Lower leg skin (tissue), 3 donors: ENCODE measurements around the gene RBM20.

Source experiments
- POLR2A ChIP-seq, 2 donors: fragments of 450-650 bp; IDR thresholded peaks; one replicate each; pipeline ENCODE4 v1.6.1; 2016 to 2017; ENCODE audit warnings: antibody characterized with exemption in 2 of 2, mild to moderate bottlenecking in 1 of 2, moderate library complexity in 1 of 2
- TF ChIP-seq, protein P1 (sequence below), 3 donors: fragments of 450-650 bp; IDR thresholded peaks; one replicate each; pipeline ENCODE4 v1.5.1; 2016; ENCODE audit warnings: antibody characterized with exemption in 3 of 3, mild to moderate bottlenecking in 3 of 3, moderate library complexity in 2 of 3

DNA sequence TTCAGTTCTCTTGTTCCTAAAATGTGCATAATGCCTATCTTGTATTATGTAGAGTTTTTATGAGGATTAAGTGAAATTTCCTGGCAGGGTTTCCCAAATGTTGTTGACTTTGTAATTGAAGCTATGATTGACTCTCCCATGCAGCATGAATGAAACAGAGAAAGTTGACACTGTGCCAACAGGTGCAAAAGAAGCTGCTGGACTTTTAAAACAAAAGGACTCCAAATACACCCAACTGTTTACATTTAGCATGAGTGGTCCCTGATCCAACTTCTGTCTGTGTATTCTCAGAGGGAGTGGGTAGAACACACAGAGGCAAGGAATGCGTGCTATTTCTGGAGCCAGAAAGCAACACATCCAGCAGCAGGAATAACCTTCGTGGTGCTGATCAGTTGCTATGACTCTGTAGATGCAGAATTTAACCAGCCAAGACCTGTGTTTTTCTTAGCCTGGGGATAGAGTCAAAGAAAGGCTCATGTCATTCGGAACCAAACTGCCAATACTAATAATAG, 14.4 kb upstream of the RBM20 start:
- no peak for TF ChIP-seq POLR2A (IDR thresholded peaks at IDR 0.05)
- TF ChIP-seq, protein P1, sequence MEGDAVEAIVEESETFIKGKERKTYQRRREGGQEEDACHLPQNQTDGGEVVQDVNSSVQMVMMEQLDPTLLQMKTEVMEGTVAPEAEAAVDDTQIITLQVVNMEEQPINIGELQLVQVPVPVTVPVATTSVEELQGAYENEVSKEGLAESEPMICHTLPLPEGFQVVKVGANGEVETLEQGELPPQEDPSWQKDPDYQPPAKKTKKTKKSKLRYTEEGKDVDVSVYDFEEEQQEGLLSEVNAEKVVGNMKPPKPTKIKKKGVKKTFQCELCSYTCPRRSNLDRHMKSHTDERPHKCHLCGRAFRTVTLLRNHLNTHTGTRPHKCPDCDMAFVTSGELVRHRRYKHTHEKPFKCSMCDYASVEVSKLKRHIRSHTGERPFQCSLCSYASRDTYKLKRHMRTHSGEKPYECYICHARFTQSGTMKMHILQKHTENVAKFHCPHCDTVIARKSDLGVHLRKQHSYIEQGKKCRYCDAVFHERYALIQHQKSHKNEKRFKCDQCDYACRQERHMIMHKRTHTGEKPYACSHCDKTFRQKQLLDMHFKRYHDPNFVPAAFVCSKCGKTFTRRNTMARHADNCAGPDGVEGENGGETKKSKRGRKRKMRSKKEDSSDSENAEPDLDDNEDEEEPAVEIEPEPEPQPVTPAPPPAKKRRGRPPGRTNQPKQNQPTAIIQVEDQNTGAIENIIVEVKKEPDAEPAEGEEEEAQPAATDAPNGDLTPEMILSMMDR (IDR thresholded peaks at IDR 0.05) = no peak
